ENCODE results near the gene PVR. TPM values are rescaled to one million over a fixed set of nuclear protein-coding genes. Genes with fewer than 3 reads are reported as not detected.

Gene PVR
- total RNA-seq, 4 donors from 2014 or later, result 26.2 to 49.0 (median 33.3) TPM

DNA sequence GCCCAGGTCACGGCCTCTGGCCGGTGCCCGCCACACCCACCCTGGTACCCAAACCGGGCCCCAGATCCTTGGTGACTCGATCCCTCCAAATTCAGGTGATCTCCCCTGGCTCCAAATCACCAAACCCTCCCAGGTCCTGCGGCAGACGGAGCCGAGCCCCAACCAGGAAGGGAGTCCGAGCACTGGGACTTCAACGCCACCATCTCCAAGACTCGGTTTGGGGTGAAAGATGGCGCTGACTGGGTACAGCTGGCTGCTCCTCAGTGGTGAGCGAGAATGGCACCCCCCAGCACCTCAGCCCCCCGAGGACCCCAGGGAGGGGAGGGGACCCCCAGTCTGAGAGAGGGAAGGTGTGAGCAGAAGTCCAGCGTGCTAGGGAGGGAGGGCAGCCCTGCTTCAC is 57.5 kb downstream of the PVR start:
- Histone ChIP-seq H3K36me3 (no peaks in the 10 kb centered on the region), H3K27ac (peak overlapping the region in 3 of 4 donors; percentile 21 to 25 (median 21)), H3K9me3 (no peaks in the 10 kb centered on the region), H3K4me1 (peaks cover 0 to 21% (median 11%) of the 10 kb centered on the region in 4 donors), H3K27me3 (no peaks in the 10 kb centered on the region), H3K4me3 (no peak overlapping the region)
- in situ Hi-C loops (cut with MboI; ENCODE audit: low pct_ligation_motif_present in 1 of 4, low pct_unique_long_range_greater_than_20kb in 1 of 4, low sequenced_read_pairs in 3 of 4) (no loop called here), intact Hi-C loops (cut with DNase I; ENCODE audit: low total_unique reads) (no loop called here)
- DNase-seq, result no peak
- no peak for TF ChIP-seq POLR2A (IDR thresholded peaks at IDR 0.05)
- TF ChIP-seq, protein P1, sequence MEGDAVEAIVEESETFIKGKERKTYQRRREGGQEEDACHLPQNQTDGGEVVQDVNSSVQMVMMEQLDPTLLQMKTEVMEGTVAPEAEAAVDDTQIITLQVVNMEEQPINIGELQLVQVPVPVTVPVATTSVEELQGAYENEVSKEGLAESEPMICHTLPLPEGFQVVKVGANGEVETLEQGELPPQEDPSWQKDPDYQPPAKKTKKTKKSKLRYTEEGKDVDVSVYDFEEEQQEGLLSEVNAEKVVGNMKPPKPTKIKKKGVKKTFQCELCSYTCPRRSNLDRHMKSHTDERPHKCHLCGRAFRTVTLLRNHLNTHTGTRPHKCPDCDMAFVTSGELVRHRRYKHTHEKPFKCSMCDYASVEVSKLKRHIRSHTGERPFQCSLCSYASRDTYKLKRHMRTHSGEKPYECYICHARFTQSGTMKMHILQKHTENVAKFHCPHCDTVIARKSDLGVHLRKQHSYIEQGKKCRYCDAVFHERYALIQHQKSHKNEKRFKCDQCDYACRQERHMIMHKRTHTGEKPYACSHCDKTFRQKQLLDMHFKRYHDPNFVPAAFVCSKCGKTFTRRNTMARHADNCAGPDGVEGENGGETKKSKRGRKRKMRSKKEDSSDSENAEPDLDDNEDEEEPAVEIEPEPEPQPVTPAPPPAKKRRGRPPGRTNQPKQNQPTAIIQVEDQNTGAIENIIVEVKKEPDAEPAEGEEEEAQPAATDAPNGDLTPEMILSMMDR (IDR thresholded peaks at IDR 0.05), result no peak
- TF ChIP-seq POLR2AphosphoS5 (IDR thresholded peaks at IDR 0.05), result no peak
- no peak for TF ChIP-seq EP300 (IDR thresholded peaks at IDR 0.05; ENCODE audit: low read depth)
- 79% methylated on average over 15 of the region's 15 CpGs; no CpG with 5 or more reads in 1 of the 2 donors for WGBS, 2 donors (ENCODE audit: low coverage in 1 of 2)

- Histone ChIP-seq H3K4me1 (peaks cover 0 to 21% (median 10%) of the 10 kb centered on the region in 4 donors), H3K27ac (no peak overlapping the region), H3K27me3 (no peaks in the 10 kb centered on the region), H3K9me3 (no peaks in the 10 kb centered on the region), H3K4me3 (no peak overlapping the region), H3K36me3 (no peaks in the 10 kb centered on the region)
- TF ChIP-seq, protein P1 (IDR thresholded peaks at IDR 0.05), result no peak
- no peak for TF ChIP-seq POLR2AphosphoS5 (IDR thresholded peaks at IDR 0.05)
- TF ChIP-seq EP300 (IDR thresholded peaks at IDR 0.05; ENCODE audit: low read depth), result no peak
- TF ChIP-seq POLR2A (IDR thresholded peaks at IDR 0.05), result no peak
- DNase-seq, result no peak
- in situ Hi-C loops (cut with MboI; ENCODE audit: low pct_ligation_motif_present in 1 of 4, low pct_unique_long_range_greater_than_20kb in 1 of 4, low sequenced_read_pairs in 3 of 4), result no loop called here
- WGBS, 2 donors (ENCODE audit: low coverage in 1 of 2), result 86 to 100% methylated on average over 2 to 17 of the region's 17 CpGs
- intact Hi-C loops (cut with DNase I; ENCODE audit: low total_unique reads), result no loop called here
Measured at GRCh38 chr19:44702551-44703176, 59.0 kb downstream of the PVR start.

GRCh38 chr19:44703336-44704078 is 59.8 kb downstream of the PVR start:
- H3K27ac ChIP-seq, result no peak overlapping the region
- in situ Hi-C loops (cut with MboI; ENCODE audit: low pct_ligation_motif_present in 1 of 4, low pct_unique_long_range_greater_than_20kb in 1 of 4, low sequenced_read_pairs in 3 of 4) (no loop called here), intact Hi-C loops (cut with DNase I; ENCODE audit: low total_unique reads) (no loop called here)
- TF ChIP-seq POLR2A (IDR thresholded peaks at IDR 0.05) (no peak), POLR2AphosphoS5 (IDR thresholded peaks at IDR 0.05) (no peak), EP300 (IDR thresholded peaks at IDR 0.05; ENCODE audit: low read depth) (no peak)
- TF ChIP-seq, protein P1 (IDR thresholded peaks at IDR 0.05), result no peak
- H3K4me1 ChIP-seq, result peaks cover 0 to 20% (median 10%) of the 10 kb centered on the region in 4 donors
- DNase-seq, result no peak
- no peak overlapping the region for H3K4me3 ChIP-seq
- no peaks in the 10 kb centered on the region for H3K9me3 ChIP-seq
- no peaks in the 10 kb centered on the region for H3K36me3 ChIP-seq
- H3K27me3 ChIP-seq, result no peaks in the 10 kb centered on the region
- 83 to 93% methylated on average over 4 to 28 of the region's 28 CpGs for WGBS, 2 donors (ENCODE audit: low coverage in 1 of 2)

- H3K4me3 ChIP-seq, result no peak overlapping the region
- intact Hi-C loops (cut with DNase I; ENCODE audit: low total_unique reads) (no loop called here), in situ Hi-C loops (cut with MboI; ENCODE audit: low pct_ligation_motif_present in 1 of 4, low pct_unique_long_range_greater_than_20kb in 1 of 4, low sequenced_read_pairs in 3 of 4) (no loop called here)
- H3K27ac ChIP-seq, result no peak overlapping the region
- no peaks in the 10 kb centered on the region for H3K36me3 ChIP-seq
- H3K27me3 ChIP-seq, result no peaks in the 10 kb centered on the region
- H3K4me1 ChIP-seq, result peaks cover 0 to 8% (median 7%) of the 10 kb centered on the region in 4 donors
- 83 to 86% methylated on average over 1 of the region's 1 CpG for WGBS, 2 donors (ENCODE audit: low coverage in 1 of 2)
- H3K9me3 ChIP-seq, result no peaks in the 10 kb centered on the region
- TF ChIP-seq EP300 (IDR thresholded peaks at IDR 0.05; ENCODE audit: low read depth) (no peak), POLR2A (IDR thresholded peaks at IDR 0.05) (no peak)
- TF ChIP-seq, protein P1 (IDR thresholded peaks at IDR 0.05), result no peak
- no peak for DNase-seq
Measured at GRCh38 chr19:44704982-44705381, 61.3 kb downstream of the PVR start.
